HG02610 (cell line): ENCODE measurements around the gene NUDT16L1.
"Not testable (repeated sequence)": the region's sequence is repeated elsewhere in the genome, so short reads cannot be mapped to it uniquely, and the experiment has no call there.

Source experiments
- ATAC-seq: cut with Tn5 transposase; IDR thresholded peaks from one replicate; pipeline ENCODE4 v1.9.1; 2021; ENCODE audit warnings: mild to moderate bottlenecking, moderate library complexity; ENCODE audit not compliant: unreplicated experiment

NUDT16L1 gene

GRCh38 chr16:4713663-4714501 lies 20.5 kb downstream of the NUDT16L1 start:
- no peak for ATAC-seq

GRCh38 chr16:4714996-4715395 lies 21.6 kb downstream of the NUDT16L1 start:
- ATAC-seq, result no peak

GRCh38 chr16:4718466-4718865 lies 25.1 kb downstream of the NUDT16L1 start:
- no peak for ATAC-seq

- ATAC-seq, result no peak
These were observed 29.9 kb downstream of the NUDT16L1 start for GRCh38 chr16:4723071-4723767.

- ATAC-seq, result no peak
These were observed 31.4 kb downstream of the NUDT16L1 start for GRCh38 chr16:4724661-4725270.

- ATAC-seq, result no peak
These were observed 33.3 kb downstream of the NUDT16L1 start for GRCh38 chr16:4726616-4727015.

GRCh38 chr16:4728676-4729075 lies 35.3 kb downstream of the NUDT16L1 start:
- ATAC-seq, result no peak

GRCh38 chr16:4729876-4730275 lies 36.5 kb downstream of the NUDT16L1 start:
- ATAC-seq, result no peak

- no peak for ATAC-seq
These were observed 39.9 kb downstream of the NUDT16L1 start for GRCh38 chr16:4733211-4733742.

GRCh38 chr16:4733747-4734062 lies 40.3 kb downstream of the NUDT16L1 start:
- ATAC-seq, result peak; percentile 5

- ATAC-seq, result peak; percentile 79
These were observed 40.8 kb downstream of the NUDT16L1 start, which contains the start of the genes ANKS3 and DNAAF8 for GRCh38 chr16:4734063-4734729. ANKS3 (minus strand) TSS chr16:4734271; CDS start chr16:4730149, 4,122 bp downstream. DNAAF8 (plus strand) TSS chr16:4734537; CDS start chr16:4736515, 1,978 bp downstream.

- ATAC-seq, result peak; percentile 58
These were observed 41.6 kb downstream of the NUDT16L1 start for GRCh38 chr16:4734730-4735535.

GRCh38 chr16:4736546-4736945 lies 43.2 kb downstream of the NUDT16L1 start:
- ATAC-seq, result no peak

- no peak for ATAC-seq
These were observed 44.2 kb downstream of the NUDT16L1 start for GRCh38 chr16:4737545-4737944.

GRCh38 chr16:4738370-4738769 lies 45.0 kb downstream of the NUDT16L1 start:
- ATAC-seq, result not testable (repeated sequence)

GRCh38 chr16:4743226-4743878 lies 50.0 kb downstream of the NUDT16L1 start:
- ATAC-seq, result no peak

GRCh38 chr16:4744555-4745273 lies 51.4 kb downstream of the NUDT16L1 start:
- ATAC-seq, result no peak

- no peak for ATAC-seq
These were observed 51.9 kb downstream of the NUDT16L1 start for GRCh38 chr16:4745274-4745569.
